Measurements from ENCODE around the gene SPART. TPM values are rescaled to one million over a fixed set of nuclear protein-coding genes. Genes with fewer than 3 reads are reported as not detected.

The SPART gene, protein sequence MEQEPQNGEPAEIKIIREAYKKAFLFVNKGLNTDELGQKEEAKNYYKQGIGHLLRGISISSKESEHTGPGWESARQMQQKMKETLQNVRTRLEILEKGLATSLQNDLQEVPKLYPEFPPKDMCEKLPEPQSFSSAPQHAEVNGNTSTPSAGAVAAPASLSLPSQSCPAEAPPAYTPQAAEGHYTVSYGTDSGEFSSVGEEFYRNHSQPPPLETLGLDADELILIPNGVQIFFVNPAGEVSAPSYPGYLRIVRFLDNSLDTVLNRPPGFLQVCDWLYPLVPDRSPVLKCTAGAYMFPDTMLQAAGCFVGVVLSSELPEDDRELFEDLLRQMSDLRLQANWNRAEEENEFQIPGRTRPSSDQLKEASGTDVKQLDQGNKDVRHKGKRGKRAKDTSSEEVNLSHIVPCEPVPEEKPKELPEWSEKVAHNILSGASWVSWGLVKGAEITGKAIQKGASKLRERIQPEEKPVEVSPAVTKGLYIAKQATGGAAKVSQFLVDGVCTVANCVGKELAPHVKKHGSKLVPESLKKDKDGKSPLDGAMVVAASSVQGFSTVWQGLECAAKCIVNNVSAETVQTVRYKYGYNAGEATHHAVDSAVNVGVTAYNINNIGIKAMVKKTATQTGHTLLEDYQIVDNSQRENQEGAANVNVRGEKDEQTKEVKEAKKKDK
- 22.8 to 32.7 TPM (median 24.5 TPM) in 5 replicates for total RNA-seq (2022; extraction: Qiagen RNA extraction; ENCODE audit: low read depth)

DNA sequence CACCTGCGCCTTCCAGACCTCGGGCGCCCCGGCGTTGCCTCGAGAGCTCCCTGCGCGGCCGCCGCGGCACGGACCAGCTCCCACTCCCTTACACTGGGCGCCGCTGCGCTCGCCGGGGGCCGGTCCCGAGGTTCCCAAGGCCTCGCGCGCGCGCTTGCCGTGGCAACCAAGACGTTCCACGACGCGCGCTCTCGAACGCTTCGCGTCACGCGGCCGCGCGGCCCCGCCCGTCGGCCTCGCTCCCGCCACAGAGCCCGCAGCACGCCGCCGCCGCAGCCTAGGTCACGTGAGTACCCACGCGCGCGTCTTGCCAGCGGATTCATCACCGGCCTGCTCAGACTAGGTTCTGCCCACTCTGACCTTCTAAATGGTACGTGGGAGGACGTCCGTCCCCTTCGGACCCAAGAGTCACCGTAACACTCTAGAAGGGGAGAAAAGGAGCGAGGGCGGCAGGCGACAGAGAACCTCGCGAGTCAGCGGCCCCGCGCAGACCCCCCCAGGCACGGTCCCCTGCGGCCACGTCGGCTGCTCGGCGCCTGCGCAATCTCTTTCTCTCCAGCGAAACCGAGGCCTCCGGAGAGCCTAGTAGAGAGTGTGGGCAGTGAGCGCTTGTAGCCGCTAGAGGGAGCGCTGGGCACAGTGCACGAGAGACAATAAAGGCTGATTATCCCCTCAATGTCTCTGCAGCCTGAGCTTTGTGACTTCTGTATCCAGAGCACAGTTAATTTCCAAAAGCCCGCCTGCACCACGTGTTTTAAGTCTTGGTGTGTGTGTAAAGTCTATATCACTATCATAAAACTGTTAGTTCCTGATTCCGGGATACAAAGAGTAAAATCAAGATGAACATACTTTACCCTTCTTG, at the start of gene SPART:
Gene SPART (minus strand): TSS at position 173 of the 862 bp plus-strand sequence. CDS start 10,564 bp downstream, outside the sequence.

DNA sequence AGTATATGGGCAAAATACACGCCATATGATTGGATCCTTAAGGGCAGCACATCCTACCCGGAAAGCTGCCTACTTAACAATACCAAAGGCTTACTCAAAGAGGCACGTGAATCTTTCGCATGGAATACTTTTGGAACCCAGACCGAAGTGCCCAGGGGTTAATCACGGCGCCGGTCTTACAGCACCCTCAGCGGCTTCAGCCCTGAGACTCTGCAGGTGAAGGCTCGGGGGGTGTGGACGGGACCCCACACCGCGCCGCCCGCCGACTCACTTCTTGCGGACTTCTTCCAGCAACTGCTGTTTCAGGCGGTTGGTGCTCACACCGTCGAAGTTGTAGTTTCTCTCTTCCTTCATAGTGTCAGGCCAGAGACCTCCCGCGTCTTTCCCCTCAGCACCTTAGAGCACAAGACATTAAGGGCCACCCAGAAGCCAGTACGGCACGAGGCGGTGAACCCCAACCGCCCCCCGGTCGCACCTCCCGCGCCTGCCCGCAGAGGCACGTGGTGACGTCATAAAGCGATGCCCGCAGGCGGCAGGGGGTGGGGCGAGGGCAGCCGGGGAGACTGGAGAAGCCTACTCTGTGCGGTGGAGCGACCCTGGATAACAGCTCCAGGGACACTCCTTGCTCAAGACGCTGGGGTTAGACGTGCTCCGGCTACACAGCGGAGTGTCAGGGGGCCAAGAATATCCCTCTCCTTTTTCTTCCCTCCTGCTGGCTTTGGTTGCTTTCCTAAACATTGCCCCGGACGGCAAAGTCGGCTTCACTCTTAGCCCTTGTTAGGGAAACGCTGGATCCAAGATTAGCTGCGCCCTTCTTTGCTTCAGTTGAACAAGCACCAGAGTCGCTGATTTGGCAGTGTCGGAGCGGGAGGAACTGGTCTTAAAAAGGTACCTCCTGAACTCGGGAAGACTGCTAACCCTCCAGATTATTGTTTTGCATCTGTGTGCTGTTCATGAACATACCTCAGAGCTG, 48.5 kb downstream of the SPART start, which contains the start of gene CCDC169:
Gene CCDC169 (minus strand): TSS at position 449 of the 973 bp plus-strand sequence. CDS start 95 bp downstream, at position 354.

Other genes starting within 250 kb of the SPART start
- gene DCLK1, start 215.0 kb downstream of the SPART start, total RNA-seq (2022; extraction: Qiagen RNA extraction; ENCODE audit: low read depth): 0.65 to 1.2 TPM (median 0.86 TPM) in 5 replicates
- gene SOHLH2, start 131.8 kb downstream of the SPART start, total RNA-seq (2022; extraction: Qiagen RNA extraction; ENCODE audit: low read depth): not detected in 5 replicates
- gene CCDC169, start 48.6 kb downstream of the SPART start, total RNA-seq (2022; extraction: Qiagen RNA extraction; ENCODE audit: low read depth): 0.28 to 0.74 TPM (median 0.35 TPM) in 5 replicates
- gene CCNA1, start 86.1 kb upstream of the SPART start, total RNA-seq (2022; extraction: Qiagen RNA extraction; ENCODE audit: low read depth): 0.21 to 0.46 TPM (median 0.25 TPM) in 5 replicates